Smooth muscle cell (in vitro differentiated cells): ENCODE results near the gene TMEM132D. TPM values are rescaled to one million over a fixed set of nuclear protein-coding genes. Genes with fewer than 3 reads are reported as not detected.

Experiments
- DNase-seq: peaks from one replicate; lab custom pipeline; 2025; ENCODE audit not compliant: unreplicated experiment; lab: John Stamatoyannopoulos, UW
- H2AFZ ChIP-seq: fragments of 200-600 bp; sonication (generic); 2 replicates; pipeline ENCODE4 v1.6.0; 2016; ENCODE audit warnings: antibody characterized with exemption, low read depth, mild to moderate bottlenecking
- H3F3A ChIP-seq: fragments of 200-600 bp; sonication (generic); 2 replicates; pipeline ENCODE4 v1.6.0; 2017; ENCODE audit warnings: antibody characterized with exemption, low read depth
- H3K27ac ChIP-seq: fragments of 200-600 bp; sonication (generic); 2 replicates; pipeline ENCODE4 v1.5.1; 2016; ENCODE audit warnings: low read depth, mild to moderate bottlenecking
- H3K27me3 ChIP-seq: fragments of 200-600 bp; sonication (generic); 2 replicates; pipeline ENCODE4 v1.6.1; 2016; ENCODE audit warnings: low read depth, mild to moderate bottlenecking
- H3K36me3 ChIP-seq: fragments of 200-600 bp; sonication (generic); 2 replicates; pipeline ENCODE4 v1.5.1; 2016; ENCODE audit warnings: low read depth
- H3K4me1 ChIP-seq: fragments of 200-600 bp; sonication (generic); 2 replicates; pipeline ENCODE4 v1.5.1; 2016; ENCODE audit warnings: low read depth
- H3K4me2 ChIP-seq: fragments of 200-600 bp; sonication (generic); 2 replicates; pipeline ENCODE4 v1.6.0; 2016; ENCODE audit warnings: mild to moderate bottlenecking
- H3K4me3 ChIP-seq: fragments of 200-600 bp; sonication (generic); 2 replicates; pipeline ENCODE4 v1.5.1; 2016; ENCODE audit warnings: mild to moderate bottlenecking
- H3K79me2 ChIP-seq: fragments of 200-600 bp; sonication (generic); 2 replicates; pipeline ENCODE4 v1.6.0; 2016; ENCODE audit warnings: low read depth, mild to moderate bottlenecking
- H3K9ac ChIP-seq: fragments of 200-600 bp; sonication (generic); 2 replicates; pipeline ENCODE4 v1.6.0; 2016; ENCODE audit warnings: low read depth
- H3K9me3 ChIP-seq: fragments of 200-600 bp; sonication (generic); replicated peaks from 2 replicates; pipeline ENCODE4 v1.5.1; 2016; ENCODE audit warnings: low read depth
- H4K20me1 ChIP-seq: fragments of 200-600 bp; sonication (generic); 2 replicates; pipeline ENCODE4 v1.6.0; 2016; ENCODE audit warnings: low read depth
- WGBS: methylation state at CpG from one replicate; pipeline ENCODE4 v1.1.7; 2016; ENCODE audit warnings: low lambda C conversion rate; 5-methylcytosine and 5-hydroxymethylcytosine counted together
- polyA plus RNA-seq: library from polyadenylated mRNA; unstranded; fragments of >200 nt; fragmentation: Nextera tagmentation; extraction: Ambion mirVana; gene quantifications from 2 replicates; pipeline ENCODE4 v1.2.1, GENCODE V29; 2016
- total RNA-seq: library from RNA; depleted of rRNA; stranded (reverse); fragments of >200 nt; gene quantifications from 2 replicates; pipeline ENCODE4 v1.2.3, GENCODE V29; 2014
- TF ChIP-seq, protein P1 (sequence below): fragments of 200-600 bp; sonication (generic); IDR thresholded peaks from 2 replicates; pipeline ENCODE4 v1.5.1; 2017; ENCODE audit warnings: borderline replicate concordance, mild to moderate bottlenecking, antibody characterized with exemption; ENCODE audit not compliant: insufficient read depth, poor library complexity, severe bottlenecking

TMEM132D gene
- total and polyA plus RNA-seq, 2 experiments from 2014 or later = not detected

- TF ChIP-seq, protein P1, sequence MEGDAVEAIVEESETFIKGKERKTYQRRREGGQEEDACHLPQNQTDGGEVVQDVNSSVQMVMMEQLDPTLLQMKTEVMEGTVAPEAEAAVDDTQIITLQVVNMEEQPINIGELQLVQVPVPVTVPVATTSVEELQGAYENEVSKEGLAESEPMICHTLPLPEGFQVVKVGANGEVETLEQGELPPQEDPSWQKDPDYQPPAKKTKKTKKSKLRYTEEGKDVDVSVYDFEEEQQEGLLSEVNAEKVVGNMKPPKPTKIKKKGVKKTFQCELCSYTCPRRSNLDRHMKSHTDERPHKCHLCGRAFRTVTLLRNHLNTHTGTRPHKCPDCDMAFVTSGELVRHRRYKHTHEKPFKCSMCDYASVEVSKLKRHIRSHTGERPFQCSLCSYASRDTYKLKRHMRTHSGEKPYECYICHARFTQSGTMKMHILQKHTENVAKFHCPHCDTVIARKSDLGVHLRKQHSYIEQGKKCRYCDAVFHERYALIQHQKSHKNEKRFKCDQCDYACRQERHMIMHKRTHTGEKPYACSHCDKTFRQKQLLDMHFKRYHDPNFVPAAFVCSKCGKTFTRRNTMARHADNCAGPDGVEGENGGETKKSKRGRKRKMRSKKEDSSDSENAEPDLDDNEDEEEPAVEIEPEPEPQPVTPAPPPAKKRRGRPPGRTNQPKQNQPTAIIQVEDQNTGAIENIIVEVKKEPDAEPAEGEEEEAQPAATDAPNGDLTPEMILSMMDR = no peak
- Histone ChIP-seq H3K4me2 (no peak overlapping the region), H2AFZ (no peak overlapping the region), H3K9ac (no peak overlapping the region), H4K20me1 (no peaks in the 10 kb centered on the region), H3K9me3 (no peaks in the 10 kb centered on the region), H3K4me3 (no peak overlapping the region), H3K27me3 (no peaks in the 10 kb centered on the region), H3K27ac (no peak overlapping the region), H3K4me1 (no peaks in the 10 kb centered on the region), H3K79me2 (no peaks in the 10 kb centered on the region), H3F3A (no peaks in the 10 kb centered on the region), H3K36me3 (no peaks in the 10 kb centered on the region)
- DNase-seq = no peak
- 74% methylated on average over 2 of the region's 2 CpGs for WGBS
Observed at GRCh38 chr12:129494260-129494659, 409.6 kb downstream of the TMEM132D start.

- H3K79me2 ChIP-seq = no peaks in the 10 kb centered on the region
- no peaks in the 10 kb centered on the region for H3K36me3 ChIP-seq
- no peak overlapping the region for H3K27ac ChIP-seq
- H3K9ac ChIP-seq = no peak overlapping the region
- WGBS = 86% methylated on average over 1 of the region's 1 CpG
- H3K4me2 ChIP-seq = no peak overlapping the region
- H3K9me3 ChIP-seq = no peaks in the 10 kb centered on the region
- H4K20me1 ChIP-seq = no peaks in the 10 kb centered on the region
- no peak for DNase-seq
- H3K27me3 ChIP-seq = no peaks in the 10 kb centered on the region
- H3K4me1 ChIP-seq = no peaks in the 10 kb centered on the region
- H3K4me3 ChIP-seq = no peak overlapping the region
- no peak overlapping the region for H2AFZ ChIP-seq
- TF ChIP-seq, protein P1 = no peak
- H3F3A ChIP-seq = no peaks in the 10 kb centered on the region
Observed at GRCh38 chr12:129489100-129489676, 414.6 kb downstream of the TMEM132D start.

GRCh38 chr12:129486931-129487330 lies 416.9 kb downstream of the TMEM132D start:
- H3K27me3 ChIP-seq = no peaks in the 10 kb centered on the region
- no peaks in the 10 kb centered on the region for H3K4me1 ChIP-seq
- H3K36me3 ChIP-seq = no peaks in the 10 kb centered on the region
- no peak overlapping the region for H3K9ac ChIP-seq
- no peaks in the 10 kb centered on the region for H3F3A ChIP-seq
- no peak overlapping the region for H3K4me2 ChIP-seq
- H3K4me3 ChIP-seq = no peak overlapping the region
- no peaks in the 10 kb centered on the region for H3K9me3 ChIP-seq
- no peaks in the 10 kb centered on the region for H4K20me1 ChIP-seq
- no peak for DNase-seq
- no peak overlapping the region for H3K27ac ChIP-seq
- H2AFZ ChIP-seq = no peak overlapping the region
- no peaks in the 10 kb centered on the region for H3K79me2 ChIP-seq
- 91% methylated on average over 8 of the region's 8 CpGs for WGBS
- TF ChIP-seq, protein P1 = no peak
